Kidney (tissue), 14 donors: ENCODE measurements around the gene PPM1H. TPM values are rescaled to one million over a fixed set of nuclear protein-coding genes. Genes with fewer than 3 reads are reported as not detected.

ENCODE experiments used
- DNase-seq, 5 donors: peaks; one replicate each; pipeline ENCODE4 v3.0.0-alpha.2; 2013 to 2020
- FAIRE-seq: peaks from 2 replicates; lab custom pipeline; 2012; peaks lifted over from hg19 to GRCh38; lab: Jason Lieb, UNC
- H3K27ac ChIP-seq, 2 donors: one replicate each; pipeline ENCODE4 v1.7.0; 2013; ENCODE audit warnings: low read depth in 2 of 2, low read length in 2 of 2, inconsistent platforms in 1 of 2
- H3K27me3 ChIP-seq: one replicate; pipeline ENCODE4 v1.7.1; 2013; ENCODE audit warnings: low read length, inconsistent platforms; ENCODE audit not compliant: control insufficient read depth, insufficient read depth
- H3K36me3 ChIP-seq, 3 donors: one replicate each; pipeline versions ENCODE4 v1.7.0 to v1.7.1; 2013; ENCODE audit warnings: low read length in 3 of 3, control low read depth in 1 of 3, inconsistent platforms in 1 of 3; ENCODE audit not compliant: insufficient read depth in 3 of 3, control insufficient read depth in 2 of 3
- H3K4me1 ChIP-seq, 3 donors: one replicate each; pipeline versions ENCODE4 v1.7.0 to v1.7.1; 2013; ENCODE audit warnings: low read length in 3 of 3, inconsistent platforms in 1 of 3, low read depth in 1 of 3; ENCODE audit not compliant: control insufficient read depth in 2 of 3, insufficient read depth in 2 of 3
- H3K4me3 ChIP-seq, 3 donors: one replicate each; pipeline versions ENCODE4 v1.7.0 to v1.8.1; 2013; ENCODE audit warnings: low read length in 3 of 3, control low read depth in 1 of 3, inconsistent platforms in 1 of 3
- H3K9ac ChIP-seq, 3 donors: one replicate each; pipeline versions ENCODE4 v1.7.0 to v1.7.1; 2013; ENCODE audit warnings: low read length in 3 of 3, control low read depth in 1 of 3, inconsistent platforms in 1 of 3
- H3K9me3 ChIP-seq, 3 donors: one replicate each; pipeline versions ENCODE4 v1.7.0 to v1.7.1; 2013; ENCODE audit warnings: low read length in 3 of 3, control low read depth in 1 of 3, inconsistent platforms in 1 of 3; ENCODE audit not compliant: control insufficient read depth in 2 of 3, insufficient read depth in 1 of 3
- CTCF ChIP-seq: IDR thresholded peaks from 3 replicates; pipeline ENCODE4 v1.5.1; 2012; ENCODE audit warnings: mild to moderate bottlenecking, moderate library complexity, borderline replicate concordance; ENCODE audit not compliant: insufficient read depth; ENCODE audit errors: extremely low read depth
- intact Hi-C: fragments of 100-400 bp; cut with DNase I; formaldehyde crosslinking; loops from one replicate; pipeline ENCODE4 v1.11.1; 2022
- polyA plus RNA-seq: library from polyadenylated mRNA; stranded (reverse); fragments of 350-450 nt; fragmentation: Illumina TruSeq; extraction: RNeasy Lipid Tissue Mini Kit (QIAGEN cat#74804); gene quantifications from one replicate; pipeline ENCODE4 v1.2.3, GENCODE V29; 2014; ENCODE audit warnings: low read depth, low replicate concordance; ENCODE audit not compliant: insufficient read depth
- total RNA-seq: library from RNA; stranded (reverse); fragmentation: NEBNext Ultra II Directional; extraction: Animal tissue kit (Norgen Biotek cat#: 25700); gene quantifications from one replicate; pipeline ENCODE4 v1.2.1, GENCODE V29; 2021
- donor health status: control.
- donor health status: control.
- donor health status: control.
- donor health status: control.
- donor health status: control.
- donor health status: DM: yes; HTN: yes; CAD: no.
- donor health status: Normal renal cell carcinoma (clear cell type).

Gene PPM1H
- total and polyA plus RNA-seq, 2 donors from 2014 or later: 8.7 to 25.0 TPM

- H3K9me3 ChIP-seq: no peaks in the 10 kb centered on the region
- H3K27ac ChIP-seq: no peak overlapping the region
- no peak for FAIRE-seq
- intact Hi-C loops: no loop called here
- peaks cover 0 to 2% (median 0%) of the 10 kb centered on the region in 3 donors for H3K36me3 ChIP-seq
- no peak overlapping the region for H3K4me3 ChIP-seq
- no peak for DNase-seq
- TF ChIP-seq CTCF: no peak
- no peaks in the 10 kb centered on the region for H3K27me3 ChIP-seq
- no peak overlapping the region for H3K9ac ChIP-seq
- H3K4me1 ChIP-seq: no peaks in the 10 kb centered on the region
Observed at GRCh38 chr12:62738105-62738504, 196.8 kb downstream of the PPM1H start.

- Histone ChIP-seq H3K9me3 (no peaks in the 10 kb centered on the region), H3K9ac (no peak overlapping the region), H3K27me3 (no peaks in the 10 kb centered on the region), H3K4me3 (no peak overlapping the region), H3K36me3 (peaks cover 0 to 2% (median 0%) of the 10 kb centered on the region in 3 donors), H3K4me1 (no peaks in the 10 kb centered on the region), H3K27ac (no peak overlapping the region)
- no peak for FAIRE-seq
- intact Hi-C loops: no loop called here
- TF ChIP-seq CTCF: no peak
- DNase-seq: no peak
Observed at GRCh38 chr12:62737615-62738014, 197.3 kb downstream of the PPM1H start.

GRCh38 chr12:62737188-62737587, 197.8 kb downstream of the PPM1H start:
- no peak for TF ChIP-seq CTCF
- H3K4me3 ChIP-seq: no peak overlapping the region
- no peak overlapping the region for H3K9ac ChIP-seq
- no peaks in the 10 kb centered on the region for H3K27me3 ChIP-seq
- DNase-seq (no peak), FAIRE-seq (no peak)
- H3K4me1 ChIP-seq: no peaks in the 10 kb centered on the region
- no peaks in the 10 kb centered on the region for H3K9me3 ChIP-seq
- H3K27ac ChIP-seq: no peak overlapping the region
- H3K36me3 ChIP-seq: peaks cover 0 to 2% (median 0%) of the 10 kb centered on the region in 3 donors
- intact Hi-C loops: no loop called here

GRCh38 chr12:62736596-62736995, 198.4 kb downstream of the PPM1H start:
- Histone ChIP-seq H3K27me3 (no peaks in the 10 kb centered on the region), H3K4me3 (no peak overlapping the region), H3K9ac (no peak overlapping the region), H3K36me3 (peaks cover 0 to 2% (median 0%) of the 10 kb centered on the region in 3 donors), H3K9me3 (no peaks in the 10 kb centered on the region), H3K4me1 (peaks cover 0 to 2% (median 0%) of the 10 kb centered on the region in 3 donors), H3K27ac (no peak overlapping the region)
- no peak for TF ChIP-seq CTCF
- FAIRE-seq: no peak
- DNase-seq: no peak
- intact Hi-C loops: no loop called here
